Astrocyte (in vitro differentiated cells and primary cell): ENCODE measurements around the gene ZRANB1. TPM values are rescaled to one million over a fixed set of nuclear protein-coding genes. Genes with fewer than 3 reads are reported as not detected.

Experiments used
- DNase-seq: peaks from one replicate; pipeline ENCODE4 v3.0.0-alpha.2; 2010; ENCODE audit warnings: low read depth
- FAIRE-seq: peaks from 2 replicates; lab custom pipeline; 2011; peaks lifted over from hg19 to GRCh38; lab: Jason Lieb, UNC
- H2AFZ ChIP-seq: 2 replicates; pipeline ENCODE4 v1.6.0; 2012; ENCODE audit warnings: low read depth, low read length, inconsistent platforms
- H3K27ac ChIP-seq: 2 replicates; pipeline ENCODE4 v1.5.1; 2011; ENCODE audit warnings: low read depth, low read length, inconsistent platforms
- H3K27me3 ChIP-seq: 2 replicates; pipeline ENCODE4 v1.6.0; 2011; ENCODE audit warnings: low read length, inconsistent platforms; ENCODE audit not compliant: insufficient read depth
- H3K36me3 ChIP-seq: 2 replicates; pipeline ENCODE4 v1.5.1; 2011; ENCODE audit warnings: low read length, inconsistent platforms; ENCODE audit not compliant: insufficient read depth
- H3K4me1 ChIP-seq: 2 replicates; pipeline ENCODE4 v1.5.1; 2011; ENCODE audit warnings: low read length, inconsistent platforms; ENCODE audit not compliant: insufficient read depth
- H3K4me2 ChIP-seq: 2 replicates; pipeline ENCODE4 v1.6.0; 2012; ENCODE audit warnings: low read length, inconsistent platforms
- H3K4me3 ChIP-seq: 2 replicates; pipeline ENCODE4 v1.5.1; 2011; ENCODE audit warnings: low read depth, mild to moderate bottlenecking, low read length, inconsistent platforms; ENCODE audit not compliant: insufficient read depth
- H3K79me2 ChIP-seq: 2 replicates; pipeline ENCODE4 v1.6.0; 2012; ENCODE audit warnings: mild to moderate bottlenecking, low read length, inconsistent platforms; ENCODE audit not compliant: insufficient read depth
- H3K9ac ChIP-seq: 2 replicates; pipeline ENCODE4 v1.6.0; 2012; ENCODE audit warnings: mild to moderate bottlenecking, low read length, inconsistent platforms
- H3K9me3 ChIP-seq: 2 replicates; pipeline ENCODE4 v1.5.1; 2012; ENCODE audit warnings: low read depth, mild to moderate bottlenecking, low read length, inconsistent platforms; ENCODE audit not compliant: insufficient read depth
- H4K20me1 ChIP-seq: 2 replicates; pipeline ENCODE4 v1.6.0; 2012; ENCODE audit warnings: low read length, inconsistent platforms; ENCODE audit not compliant: insufficient read depth
- H3K27ac Mint-ChIP-seq: one replicate; pipeline ENCODE4 v1.8.0; 2021; ENCODE audit warnings: mild to moderate bottlenecking, mixed read lengths; ENCODE audit not compliant: unreplicated experiment
- H3K27me3 Mint-ChIP-seq: one replicate; pipeline ENCODE4 v1.8.0; 2021; ENCODE audit warnings: low read depth, mixed read lengths; ENCODE audit not compliant: unreplicated experiment
- H3K36me3 Mint-ChIP-seq: one replicate; pipeline ENCODE4 v1.8.0; 2021; ENCODE audit warnings: low read depth, mixed read lengths; ENCODE audit not compliant: unreplicated experiment
- H3K4me1 Mint-ChIP-seq: one replicate; pipeline ENCODE4 v1.8.0; 2021; ENCODE audit warnings: low read depth, mixed read lengths; ENCODE audit not compliant: unreplicated experiment
- H3K4me3 Mint-ChIP-seq: one replicate; pipeline ENCODE4 v1.8.0; 2021; ENCODE audit warnings: mild to moderate bottlenecking, moderate library complexity, mixed read lengths; ENCODE audit not compliant: unreplicated experiment
- H3K9me3 Mint-ChIP-seq: one replicate; pipeline ENCODE4 v1.8.0; 2021; ENCODE audit warnings: mild to moderate bottlenecking, mixed read lengths; ENCODE audit not compliant: unreplicated experiment
- EZH2 ChIP-seq: IDR thresholded peaks from 2 replicates; pipeline ENCODE4 v1.6.1; 2012; ENCODE audit warnings: mild to moderate bottlenecking, low read length, inconsistent platforms; ENCODE audit not compliant: insufficient read depth
- total RNA-seq: library from RNA; stranded (reverse); gene quantifications from 2 replicates; pipeline ENCODE4 v1.2.1, GENCODE V29; 2021
- TF ChIP-seq, protein P1 (sequence below): IDR thresholded peaks from 2 replicates; pipeline ENCODE4 v1.5.1; 2011; ENCODE audit warnings: low read depth, mild to moderate bottlenecking, inconsistent platforms, low read length, moderate library complexity; ENCODE audit not compliant: insufficient read depth

Gene ZRANB1
- total RNA-seq, 1 donor from 2014 or later = 24.9 TPM

DNA sequence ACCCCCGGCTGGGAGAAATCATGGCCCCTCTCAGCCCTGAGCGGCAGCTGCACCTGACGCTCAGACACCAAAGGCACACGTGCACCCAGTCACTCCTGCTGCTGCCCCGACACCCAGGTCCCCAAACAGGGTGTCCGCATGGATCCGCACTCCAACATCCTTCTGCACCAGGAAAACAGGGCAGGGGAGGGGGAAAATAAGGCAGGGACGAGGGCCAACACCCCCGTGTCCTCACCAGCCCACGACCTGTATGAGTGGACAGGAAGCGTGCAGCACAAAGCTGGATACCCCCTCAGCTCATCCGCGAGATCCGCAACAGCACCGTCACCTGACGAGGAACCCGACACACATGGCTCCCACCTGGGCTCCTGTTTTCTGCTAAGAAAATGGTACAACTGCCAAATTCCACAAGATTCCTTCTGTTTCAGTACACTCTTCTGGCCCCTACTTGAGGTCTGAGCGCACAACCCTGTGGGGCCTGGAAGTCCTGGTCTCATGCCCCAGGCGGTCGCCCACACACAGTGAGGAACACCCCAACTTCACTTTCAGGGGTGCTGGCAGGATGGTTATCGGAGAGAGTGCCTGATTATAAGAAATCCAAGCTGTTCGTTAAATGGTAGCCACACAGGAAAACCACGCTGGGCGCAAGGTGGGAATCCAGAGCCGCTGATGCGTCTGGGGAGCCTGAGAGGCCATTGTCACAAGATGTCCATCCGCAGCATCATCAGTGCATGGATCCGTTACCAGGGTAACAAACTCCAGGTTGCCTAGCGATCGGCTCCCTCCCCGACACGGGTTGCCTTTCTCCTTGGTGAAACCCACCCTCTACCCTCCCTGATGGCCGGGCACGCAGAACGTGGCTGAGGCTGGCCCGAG is 63.6 kb downstream of the ZRANB1 start:
- Histone ChIP-seq H3K4me2 (no peak overlapping the region), H3K27me3 (no peaks in the 10 kb centered on the region), H4K20me1 (peaks cover 91% of the 10 kb centered on the region), H3K9ac (no peak overlapping the region), H3K27ac (no peak overlapping the region), H3K36me3 (no peaks in the 10 kb centered on the region), H3K9me3 (no peaks in the 10 kb centered on the region), H3K4me1 (peaks cover 11% of the 10 kb centered on the region), H2AFZ (no peak overlapping the region), H3K79me2 (peaks cover 65% of the 10 kb centered on the region), H3K4me3 (no peak overlapping the region)
- Mint-ChIP-seq H3K27me3 (no peaks in the 10 kb centered on the region), H3K9me3 (no peaks in the 10 kb centered on the region), H3K4me1 (peaks cover 27% of the 10 kb centered on the region), H3K27ac (peak overlapping the region; percentile 58), H3K36me3 (peaks cover 10% of the 10 kb centered on the region), H3K4me3 (no peak overlapping the region)
- no peak for TF ChIP-seq EZH2
- TF ChIP-seq, protein P1, sequence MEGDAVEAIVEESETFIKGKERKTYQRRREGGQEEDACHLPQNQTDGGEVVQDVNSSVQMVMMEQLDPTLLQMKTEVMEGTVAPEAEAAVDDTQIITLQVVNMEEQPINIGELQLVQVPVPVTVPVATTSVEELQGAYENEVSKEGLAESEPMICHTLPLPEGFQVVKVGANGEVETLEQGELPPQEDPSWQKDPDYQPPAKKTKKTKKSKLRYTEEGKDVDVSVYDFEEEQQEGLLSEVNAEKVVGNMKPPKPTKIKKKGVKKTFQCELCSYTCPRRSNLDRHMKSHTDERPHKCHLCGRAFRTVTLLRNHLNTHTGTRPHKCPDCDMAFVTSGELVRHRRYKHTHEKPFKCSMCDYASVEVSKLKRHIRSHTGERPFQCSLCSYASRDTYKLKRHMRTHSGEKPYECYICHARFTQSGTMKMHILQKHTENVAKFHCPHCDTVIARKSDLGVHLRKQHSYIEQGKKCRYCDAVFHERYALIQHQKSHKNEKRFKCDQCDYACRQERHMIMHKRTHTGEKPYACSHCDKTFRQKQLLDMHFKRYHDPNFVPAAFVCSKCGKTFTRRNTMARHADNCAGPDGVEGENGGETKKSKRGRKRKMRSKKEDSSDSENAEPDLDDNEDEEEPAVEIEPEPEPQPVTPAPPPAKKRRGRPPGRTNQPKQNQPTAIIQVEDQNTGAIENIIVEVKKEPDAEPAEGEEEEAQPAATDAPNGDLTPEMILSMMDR = no peak
- FAIRE-seq (no peak), DNase-seq (no peak)

DNA sequence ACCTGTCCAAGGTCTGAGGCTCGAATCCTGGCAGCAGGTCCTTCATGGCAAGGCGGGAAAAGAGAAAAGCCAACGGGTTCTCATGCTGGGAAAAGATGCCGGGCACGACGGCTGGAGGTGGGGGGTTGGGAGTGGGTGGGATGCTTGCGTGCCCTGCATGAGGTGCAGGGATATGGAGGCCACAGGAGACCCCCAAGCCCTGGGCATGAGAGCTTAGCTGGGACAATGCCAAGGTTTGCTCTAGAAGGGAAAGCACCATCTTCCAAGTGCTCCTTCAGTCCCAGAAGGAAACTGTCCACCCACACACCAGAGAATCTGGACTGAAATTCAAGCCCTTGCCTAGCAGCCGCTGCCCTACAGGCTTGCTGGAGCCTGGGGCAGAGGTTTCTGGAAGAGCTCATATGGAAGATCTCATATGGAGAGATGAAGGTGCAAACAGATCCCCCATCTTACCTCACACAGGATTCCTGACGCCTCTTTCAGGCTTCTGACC is 64.3 kb downstream of the ZRANB1 start:
- Mint-ChIP-seq H3K27ac (no peak overlapping the region), H3K9me3 (no peaks in the 10 kb centered on the region), H3K4me1 (peaks cover 27% of the 10 kb centered on the region), H3K4me3 (no peak overlapping the region), H3K36me3 (peaks cover 10% of the 10 kb centered on the region), H3K27me3 (no peaks in the 10 kb centered on the region)
- DNase-seq (peak; percentile 10), FAIRE-seq (no peak)
- Histone ChIP-seq H3K79me2 (peaks cover 72% of the 10 kb centered on the region), H3K9ac (no peak overlapping the region), H3K27ac (no peak overlapping the region), H4K20me1 (peaks cover 92% of the 10 kb centered on the region), H3K36me3 (no peaks in the 10 kb centered on the region), H3K9me3 (no peaks in the 10 kb centered on the region), H3K4me2 (no peak overlapping the region), H3K4me3 (no peak overlapping the region), H2AFZ (no peak overlapping the region), H3K4me1 (peaks cover 5% of the 10 kb centered on the region), H3K27me3 (no peaks in the 10 kb centered on the region)
- no peak for TF ChIP-seq EZH2
- TF ChIP-seq, protein P1 = no peak

DNA sequence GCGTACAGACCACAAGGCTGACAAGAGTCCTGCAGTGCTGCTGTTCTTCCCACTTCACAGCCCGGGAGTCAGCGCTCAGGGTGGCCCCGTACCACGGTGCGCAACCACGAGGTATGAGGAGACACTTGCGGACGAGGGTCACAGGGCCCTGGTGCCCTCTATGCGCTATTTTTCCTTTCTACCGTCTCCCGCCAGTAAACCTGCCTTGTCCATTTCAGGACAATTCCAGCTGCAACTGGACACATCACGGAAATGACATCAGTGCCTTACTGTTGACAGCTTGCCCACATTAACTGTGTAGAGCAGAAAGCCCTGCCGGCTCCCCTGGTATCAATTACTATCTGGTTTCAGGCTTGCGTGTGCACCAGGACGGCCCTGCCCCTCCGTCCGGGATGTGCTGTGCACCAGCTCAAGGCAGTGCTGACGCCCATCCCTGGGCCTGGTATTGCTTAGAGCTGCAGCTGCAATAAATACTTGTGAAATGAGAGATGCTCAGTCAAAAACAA is 65.1 kb downstream of the ZRANB1 start:
- Histone ChIP-seq H3K27ac (no peak overlapping the region), H3K27me3 (no peaks in the 10 kb centered on the region), H2AFZ (no peak overlapping the region), H3K4me2 (no peak overlapping the region), H3K4me3 (no peak overlapping the region), H4K20me1 (peaks cover 93% of the 10 kb centered on the region), H3K4me1 (peaks cover 2% of the 10 kb centered on the region), H3K36me3 (no peaks in the 10 kb centered on the region), H3K9ac (no peak overlapping the region), H3K9me3 (no peaks in the 10 kb centered on the region), H3K79me2 (peaks cover 78% of the 10 kb centered on the region)
- H3K4me1 Mint-ChIP-seq = peaks cover 30% of the 10 kb centered on the region
- no peaks in the 10 kb centered on the region for H3K9me3 Mint-ChIP-seq
- no peak overlapping the region for H3K4me3 Mint-ChIP-seq
- no peaks in the 10 kb centered on the region for H3K27me3 Mint-ChIP-seq
- DNase-seq = no peak
- no peak for TF ChIP-seq EZH2
- TF ChIP-seq, protein P1 = no peak
- H3K36me3 Mint-ChIP-seq = peaks cover 7% of the 10 kb centered on the region
- no peak overlapping the region for H3K27ac Mint-ChIP-seq
- FAIRE-seq = no peak
